OCI-LY3 (cell line): ENCODE data around the gene CCDC158.

ENCODE experiments used
- H2AFZ ChIP-seq: fragments of 200-600, 300-600 bp; shearing (Covaris generic); 2 replicates; pipeline ENCODE4 v1.6.0; 2014; ENCODE audit warnings: antibody characterized with exemption, low read depth, low read length
- H3K27ac ChIP-seq: fragments of 200-600, 300-600 bp; sonication (generic); 2 replicates; pipeline ENCODE4 v1.5.1; 2014; ENCODE audit warnings: mild to moderate bottlenecking, low read length, moderate library complexity, mixed read lengths
- H3K27me3 ChIP-seq: fragments of 200-600, 300-600 bp; sonication (generic); 2 replicates; pipeline ENCODE4 v1.6.1; 2014; ENCODE audit warnings: low read depth, low read length, mixed read lengths
- H3K36me3 ChIP-seq: fragments of 200-600, 300-600 bp; sonication (generic); replicated peaks from 2 replicates; pipeline ENCODE3; 2014; ENCODE audit warnings: low read depth, low read length, mixed read lengths
- H3K4me1 ChIP-seq: fragments of 300-600, 200-600 bp; sonication (generic); 2 replicates; pipeline ENCODE4 v1.6.1; 2014; ENCODE audit warnings: low read length, mixed read lengths
- H3K4me2 ChIP-seq: fragments of 200-600, 300-600 bp; sonication (generic); 2 replicates; pipeline ENCODE4 v1.6.1; 2014; ENCODE audit warnings: low read length, mixed read lengths
- H3K4me3 ChIP-seq: fragments of 300-600, 200-600 bp; sonication (generic); 2 replicates; pipeline ENCODE4 v1.5.1; 2014; ENCODE audit warnings: antibody characterized with exemption, mild to moderate bottlenecking, low read length, moderate library complexity
- H3K79me2 ChIP-seq: fragments of 300-600, 200-600 bp; shearing (Covaris generic); 2 replicates; pipeline ENCODE4 v1.6.1; 2014; ENCODE audit warnings: mild to moderate bottlenecking, low read length, mixed read lengths
- H3K9ac ChIP-seq: fragments of 300-600, 200-600 bp; shearing (Covaris generic); 2 replicates; pipeline ENCODE4 v1.6.0; 2014; ENCODE audit warnings: mild to moderate bottlenecking, low read length, moderate library complexity
- H3K9me3 ChIP-seq: fragments of 200-600, 300-600 bp; shearing (Covaris generic); 2 replicates; pipeline ENCODE4 v1.6.1; 2014; ENCODE audit warnings: low read length, mixed read lengths; ENCODE audit not compliant: insufficient read depth
- H4K20me1 ChIP-seq: fragments of 200-600, 300-600 bp; sonication (generic); 2 replicates; pipeline ENCODE4 v1.6.1; 2016; ENCODE audit warnings: low read length, mixed read lengths; ENCODE audit not compliant: insufficient read depth
- CTCF ChIP-seq: fragments of 200-600, 300-600 bp; sonication (generic); IDR thresholded peaks from 2 replicates; pipeline ENCODE4 v1.5.1; 2014; ENCODE audit warnings: antibody characterized with exemption, low read length, low read depth
- EZH2phosphoT487 ChIP-seq: fragments of 200-600 bp; shearing (Covaris generic); IDR thresholded peaks from 2 replicates; pipeline ENCODE4 v1.6.1; 2018; ENCODE audit warnings: antibody characterized with exemption, mixed run types, low read depth

Gene CCDC158

GRCh38 chr4:76325072-76325471 is 95.9 kb downstream of the CCDC158 start:
- no peak overlapping the region for H2AFZ ChIP-seq
- no peak overlapping the region for H3K4me2 ChIP-seq
- H3K9me3 ChIP-seq: peaks cover 21% of the 10 kb centered on the region
- no peaks in the 10 kb centered on the region for H3K79me2 ChIP-seq
- H3K36me3 ChIP-seq: no peaks in the 10 kb centered on the region
- no peak for TF ChIP-seq EZH2phosphoT487
- no peak for TF ChIP-seq CTCF
- no peak overlapping the region for H3K4me3 ChIP-seq
- no peak overlapping the region for H3K9ac ChIP-seq
- H3K27ac ChIP-seq: no peak overlapping the region
- H4K20me1 ChIP-seq: no peaks in the 10 kb centered on the region
- H3K27me3 ChIP-seq: no peaks in the 10 kb centered on the region
- H3K4me1 ChIP-seq: no peaks in the 10 kb centered on the region

GRCh38 chr4:76322236-76322635 is 98.7 kb downstream of the CCDC158 start:
- Histone ChIP-seq H3K27me3 (no peaks in the 10 kb centered on the region), H4K20me1 (no peaks in the 10 kb centered on the region), H3K9ac (no peak overlapping the region), H2AFZ (no peak overlapping the region), H3K79me2 (no peaks in the 10 kb centered on the region), H3K27ac (no peak overlapping the region), H3K36me3 (no peaks in the 10 kb centered on the region), H3K9me3 (peaks cover 23% of the 10 kb centered on the region; the same call in 1 of the 2 replicates), H3K4me3 (no peak overlapping the region), H3K4me2 (no peak overlapping the region), H3K4me1 (no peaks in the 10 kb centered on the region)
- TF ChIP-seq CTCF: no peak
- no peak for TF ChIP-seq EZH2phosphoT487

- Histone ChIP-seq H3K27ac (no peak overlapping the region), H3K9me3 (peaks cover 16% of the 10 kb centered on the region; the same call in 1 of the 2 replicates), H3K36me3 (peaks cover 4% of the 10 kb centered on the region), H3K9ac (no peak overlapping the region), H3K79me2 (no peaks in the 10 kb centered on the region), H4K20me1 (no peaks in the 10 kb centered on the region), H3K4me2 (no peak overlapping the region), H3K4me1 (0 out of 2 replicates have a peak, but pooled peaks cover 8% of the 10 kb centered on the region), H2AFZ (no peak overlapping the region), H3K27me3 (no peaks in the 10 kb centered on the region), H3K4me3 (no peak overlapping the region)
- TF ChIP-seq EZH2phosphoT487 (no peak), CTCF (no peak)
Measured at GRCh38 chr4:76316131-76316530, 104.8 kb downstream of the CCDC158 start.

GRCh38 chr4:76315267-76315918 is 105.5 kb downstream of the CCDC158 start:
- no peaks in the 10 kb centered on the region for H3K79me2 ChIP-seq
- peaks cover 16% of the 10 kb centered on the region; the same call in 1 of the 2 replicates for H3K9me3 ChIP-seq
- no peak for TF ChIP-seq CTCF
- no peak for TF ChIP-seq EZH2phosphoT487
- H4K20me1 ChIP-seq: no peaks in the 10 kb centered on the region
- H2AFZ ChIP-seq: no peak overlapping the region
- H3K27me3 ChIP-seq: no peaks in the 10 kb centered on the region
- H3K27ac ChIP-seq: no peak overlapping the region
- peaks cover 4% of the 10 kb centered on the region for H3K36me3 ChIP-seq
- no peak overlapping the region for H3K4me2 ChIP-seq
- H3K4me1 ChIP-seq: 0 out of 2 replicates have a peak, but pooled peaks cover 8% of the 10 kb centered on the region
- no peak overlapping the region for H3K9ac ChIP-seq
- no peak overlapping the region for H3K4me3 ChIP-seq
